ENCODE results near the gene BRAP. TPM values are rescaled to one million over a fixed set of nuclear protein-coding genes. Genes with fewer than 3 reads are reported as not detected.

The BRAP gene
- total RNA-seq, 4 donors from 2014 or later = 25.2 to 38.5 (median 29.2) TPM

GRCh38 chr12:111664961-111665865, 20.5 kb downstream of the BRAP start:
- TF ChIP-seq POLR2A (IDR thresholded peaks at IDR 0.05) = no peak
- TF ChIP-seq, protein P1, sequence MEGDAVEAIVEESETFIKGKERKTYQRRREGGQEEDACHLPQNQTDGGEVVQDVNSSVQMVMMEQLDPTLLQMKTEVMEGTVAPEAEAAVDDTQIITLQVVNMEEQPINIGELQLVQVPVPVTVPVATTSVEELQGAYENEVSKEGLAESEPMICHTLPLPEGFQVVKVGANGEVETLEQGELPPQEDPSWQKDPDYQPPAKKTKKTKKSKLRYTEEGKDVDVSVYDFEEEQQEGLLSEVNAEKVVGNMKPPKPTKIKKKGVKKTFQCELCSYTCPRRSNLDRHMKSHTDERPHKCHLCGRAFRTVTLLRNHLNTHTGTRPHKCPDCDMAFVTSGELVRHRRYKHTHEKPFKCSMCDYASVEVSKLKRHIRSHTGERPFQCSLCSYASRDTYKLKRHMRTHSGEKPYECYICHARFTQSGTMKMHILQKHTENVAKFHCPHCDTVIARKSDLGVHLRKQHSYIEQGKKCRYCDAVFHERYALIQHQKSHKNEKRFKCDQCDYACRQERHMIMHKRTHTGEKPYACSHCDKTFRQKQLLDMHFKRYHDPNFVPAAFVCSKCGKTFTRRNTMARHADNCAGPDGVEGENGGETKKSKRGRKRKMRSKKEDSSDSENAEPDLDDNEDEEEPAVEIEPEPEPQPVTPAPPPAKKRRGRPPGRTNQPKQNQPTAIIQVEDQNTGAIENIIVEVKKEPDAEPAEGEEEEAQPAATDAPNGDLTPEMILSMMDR (IDR thresholded peaks at IDR 0.05 in 4 of 5, conservative IDR thresholded peaks at IDR 0.05 in 1 of 5) = no peak
- in situ Hi-C loops (cut with MboI; ENCODE audit: low sequenced_read_pairs in 4 of 4) (no loop called here), intact Hi-C loops (cut with DNase I; ENCODE audit: low total_unique reads) (no loop called here)
- Histone ChIP-seq H3K4me1 (peaks cover 0 to 10% of the 10 kb centered on the region in 2 donors), H3K36me3 (peaks cover 0 to 70% of the 10 kb centered on the region in 2 donors), H3K27me3 (no peaks in the 10 kb centered on the region), H3K9me3 (no peaks in the 10 kb centered on the region), H3K27ac (peak overlapping the region in 1 of 4 donors; percentile 33), H3K4me3 (no peak overlapping the region)
- DNase-seq (no peak), ATAC-seq (no peak)

GRCh38 chr12:111664499-111664898, 21.3 kb downstream of the BRAP start:
- in situ Hi-C loops (cut with MboI; ENCODE audit: low sequenced_read_pairs in 4 of 4) = no loop called here
- H3K36me3 ChIP-seq = peaks cover 0 to 70% of the 10 kb centered on the region in 2 donors
- intact Hi-C loops (cut with DNase I; ENCODE audit: low total_unique reads) = no loop called here
- H3K4me1 ChIP-seq = peaks cover 0 to 10% of the 10 kb centered on the region in 2 donors
- no peaks in the 10 kb centered on the region for H3K27me3 ChIP-seq
- DNase-seq (no peak), ATAC-seq (no peak)
- no peak overlapping the region for H3K4me3 ChIP-seq
- H3K9me3 ChIP-seq = no peaks in the 10 kb centered on the region
- TF ChIP-seq, protein P1 (IDR thresholded peaks at IDR 0.05 in 4 of 5, conservative IDR thresholded peaks at IDR 0.05 in 1 of 5) = no peak
- no peak for TF ChIP-seq POLR2A (IDR thresholded peaks at IDR 0.05)
- H3K27ac ChIP-seq = peak overlapping the region in 1 of 4 donors; percentile 33

DNA sequence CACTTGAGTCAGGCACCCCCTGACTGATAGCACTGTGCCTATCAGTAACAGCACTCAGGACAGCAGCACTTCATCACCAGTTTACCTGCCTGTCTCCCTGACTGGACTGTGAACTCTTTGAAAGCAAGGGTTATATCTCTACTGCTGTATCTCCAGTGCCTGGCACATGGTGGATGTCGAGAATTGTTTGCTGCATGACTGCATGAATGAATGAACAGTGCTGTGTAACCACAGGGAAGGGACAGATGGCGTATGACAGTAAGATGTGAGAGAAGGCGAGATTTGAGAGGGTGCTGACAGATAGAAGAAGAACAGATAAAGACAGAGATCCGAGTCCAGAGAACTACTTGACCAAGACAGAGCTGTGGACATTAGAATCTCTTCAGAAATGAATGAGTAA, 29.7 kb downstream of the BRAP start:
- Histone ChIP-seq H3K36me3 (peaks cover 0 to 84% of the 10 kb centered on the region in 2 donors), H3K27me3 (no peaks in the 10 kb centered on the region), H3K4me1 (no peaks in the 10 kb centered on the region), H3K27ac (no peak overlapping the region), H3K4me3 (no peak overlapping the region), H3K9me3 (no peaks in the 10 kb centered on the region)
- TF ChIP-seq, protein P1 (IDR thresholded peaks at IDR 0.05 in 4 of 5, conservative IDR thresholded peaks at IDR 0.05 in 1 of 5) = no peak
- no peak for TF ChIP-seq POLR2A (IDR thresholded peaks at IDR 0.05)
- ATAC-seq (no peak), DNase-seq (no peak)
- intact Hi-C loops (cut with DNase I; ENCODE audit: low total_unique reads) = no loop called here
- in situ Hi-C loops (cut with MboI; ENCODE audit: low sequenced_read_pairs in 4 of 4) = no loop called here

GRCh38 chr12:111655356-111655755, 30.4 kb downstream of the BRAP start:
- ATAC-seq (no peak), DNase-seq (no peak)
- Histone ChIP-seq H3K4me1 (no peaks in the 10 kb centered on the region), H3K27ac (no peak overlapping the region), H3K27me3 (no peaks in the 10 kb centered on the region), H3K4me3 (no peak overlapping the region), H3K36me3 (peaks cover 0 to 77% of the 10 kb centered on the region in 2 donors), H3K9me3 (no peaks in the 10 kb centered on the region)
- intact Hi-C loops (cut with DNase I; ENCODE audit: low total_unique reads) = no loop called here
- in situ Hi-C loops (cut with MboI; ENCODE audit: low sequenced_read_pairs in 4 of 4) = no loop called here
- TF ChIP-seq, protein P1 (IDR thresholded peaks at IDR 0.05 in 4 of 5, conservative IDR thresholded peaks at IDR 0.05 in 1 of 5) = no peak
- TF ChIP-seq POLR2A (IDR thresholded peaks at IDR 0.05) = no peak

All from gastrocnemius medialis (tissue), 4 donors.